SK-N-DZ (cell line): ENCODE measurements around the gene NR4A1.

Experiments
- DNase-seq: peaks from one replicate; pipeline ENCODE4 v3.0.0-alpha.2; 2015; ENCODE audit warnings: low spot score

The NR4A1 gene

DNA sequence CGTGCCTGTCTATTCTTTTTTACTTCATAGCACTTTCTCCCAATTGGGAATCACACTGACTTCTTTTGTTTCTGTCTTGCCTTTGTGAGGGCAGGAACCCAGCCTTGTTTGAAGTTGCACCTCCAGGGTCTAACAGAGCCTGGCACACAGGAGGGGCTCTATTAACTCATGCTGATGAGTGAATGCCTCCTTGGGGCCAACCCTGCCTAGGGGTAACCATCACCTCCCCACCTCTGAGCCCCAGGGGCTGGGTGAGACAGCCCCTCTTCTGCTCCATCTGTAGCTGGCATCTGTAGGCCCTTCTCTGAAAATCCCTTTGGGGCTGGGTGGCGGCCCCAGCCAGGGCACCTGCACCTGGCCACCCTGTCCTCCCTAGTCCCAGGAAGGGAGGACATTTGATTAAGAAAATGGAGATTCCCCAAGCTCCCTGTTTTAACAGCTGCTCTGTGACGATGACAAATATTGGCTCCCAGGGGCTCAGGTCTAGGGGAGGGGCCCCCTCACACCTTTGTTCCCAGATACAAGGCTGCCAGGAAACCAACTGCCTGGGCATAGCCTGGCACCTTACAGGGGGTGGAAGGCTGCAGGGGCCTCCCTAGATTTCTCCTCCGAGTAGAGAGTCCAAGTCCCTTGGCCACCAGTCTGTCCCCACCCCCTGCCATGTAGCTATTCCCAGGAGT is 32.7 kb upstream of the NR4A1 start:
- no peak for DNase-seq

GRCh38 chr12:52019113-52019770 is 32.0 kb upstream of the NR4A1 start:
- DNase-seq: no peak

DNA sequence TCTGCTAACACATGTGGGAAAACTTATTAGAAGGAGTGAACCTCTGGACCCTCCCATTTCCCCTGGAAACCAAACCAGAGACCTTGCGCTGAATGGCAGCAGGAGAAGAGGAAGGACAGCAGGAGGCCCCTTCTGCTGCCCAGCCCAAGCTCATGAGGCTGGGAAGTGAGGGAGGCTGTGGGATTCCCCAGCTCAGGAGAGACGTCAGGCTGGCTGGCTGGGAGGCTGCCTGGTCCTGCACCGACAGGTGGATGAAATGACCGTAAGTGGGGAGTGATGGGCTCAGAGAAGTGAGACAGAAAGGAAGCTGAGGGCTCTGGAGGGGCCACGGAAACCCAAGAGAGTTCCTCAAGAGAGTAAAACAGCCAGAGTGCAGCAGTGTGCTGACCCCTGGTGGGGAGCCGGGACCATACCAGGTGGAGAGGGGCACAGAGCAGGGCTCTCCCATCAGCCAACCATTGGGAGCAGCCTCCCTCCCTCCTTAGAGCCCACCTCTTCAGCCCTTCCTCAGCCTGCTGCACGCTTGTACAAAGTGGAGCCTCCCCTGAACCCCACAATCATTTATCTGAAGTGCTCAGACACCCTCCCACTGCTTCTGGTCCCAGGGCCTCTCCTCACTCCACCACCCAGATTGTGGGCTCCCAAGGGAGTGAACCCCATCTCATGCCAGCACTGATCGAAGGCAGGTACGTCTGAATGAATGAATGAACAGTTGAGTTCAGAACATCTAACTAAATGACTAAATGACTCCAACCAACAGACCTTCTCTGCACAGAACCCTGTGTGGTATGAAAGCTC is 30.5 kb upstream of the NR4A1 start:
- peak; percentile 85 for DNase-seq

DNA sequence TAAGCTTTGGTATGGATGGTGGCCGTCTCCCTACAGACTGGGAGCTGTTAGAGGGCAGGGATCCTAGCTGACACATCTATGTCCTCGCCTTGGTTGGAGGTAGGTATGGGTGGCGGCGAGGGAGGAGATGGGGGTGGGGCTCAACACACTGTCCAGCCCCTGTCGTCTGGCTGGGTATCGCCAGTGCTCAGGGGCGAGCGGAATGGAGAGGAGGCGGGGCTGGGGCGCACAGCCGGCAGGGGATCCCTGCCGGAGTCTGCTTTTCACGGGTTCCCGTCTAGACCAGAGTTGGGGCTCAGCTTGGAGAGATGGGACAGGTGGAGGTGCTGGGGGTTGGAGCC is 28.4 kb upstream of the NR4A1 start:
- DNase-seq: no peak

GRCh38 chr12:52023182-52023975 is 27.9 kb upstream of the NR4A1 start:
- peak; percentile 86 for DNase-seq

DNA sequence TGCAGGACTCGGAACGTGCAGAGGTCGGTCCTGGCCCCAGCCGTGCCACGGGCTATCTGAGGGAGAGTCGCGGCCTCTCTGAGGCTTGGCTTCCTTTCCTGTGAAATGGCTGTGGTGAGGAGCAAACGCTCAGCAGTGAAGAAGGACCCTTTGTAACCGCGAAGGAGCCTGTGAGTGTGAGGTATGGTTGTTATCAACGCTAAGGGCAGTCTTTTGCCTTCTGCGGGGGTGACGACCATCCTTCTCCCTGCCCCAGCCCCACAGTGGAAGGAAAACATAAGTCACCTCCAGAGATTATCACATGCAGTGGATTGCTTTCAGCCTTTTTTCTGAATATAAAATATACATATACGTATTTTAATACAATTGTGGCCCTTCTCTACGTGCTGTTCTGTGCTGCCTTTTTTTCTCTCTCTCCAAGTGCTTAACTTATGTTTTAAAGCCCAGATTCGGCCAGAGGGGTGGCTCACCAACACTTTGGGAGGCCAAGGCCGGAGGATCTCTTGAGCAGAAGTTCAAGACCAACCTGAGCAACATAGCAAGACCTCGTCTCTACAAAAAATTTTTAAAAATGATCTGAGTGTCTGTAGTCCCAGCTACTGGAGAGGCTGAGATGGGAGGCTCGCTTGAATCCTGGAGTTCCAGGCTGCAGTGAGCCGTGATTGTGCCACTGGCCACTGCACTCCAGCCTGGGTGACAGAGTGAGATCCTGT is 27.1 kb upstream of the NR4A1 start:
- no peak for DNase-seq

- peak; percentile 50 for DNase-seq
Measured at GRCh38 chr12:52024845-52025230, 26.4 kb upstream of the NR4A1 start.

DNA sequence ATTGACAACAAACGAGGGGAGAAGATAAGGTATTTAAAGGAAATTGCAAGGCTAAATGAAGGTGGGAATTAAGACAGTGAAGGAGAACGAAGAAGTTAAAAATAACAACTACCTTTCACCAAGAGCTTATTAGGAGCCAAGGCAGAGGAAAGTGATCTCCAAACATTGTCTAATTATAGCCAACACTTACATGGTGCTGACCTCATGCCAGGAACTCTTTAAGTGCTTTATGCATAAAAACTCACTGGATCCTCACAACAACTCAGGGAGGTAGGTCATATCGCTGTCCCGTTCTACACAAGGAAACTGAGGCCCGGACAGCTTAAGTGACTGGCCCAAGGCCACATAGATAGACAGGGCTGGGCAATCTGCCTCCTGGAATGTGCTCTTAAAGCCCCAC is 25.0 kb upstream of the NR4A1 start:
- DNase-seq: no peak

DNA sequence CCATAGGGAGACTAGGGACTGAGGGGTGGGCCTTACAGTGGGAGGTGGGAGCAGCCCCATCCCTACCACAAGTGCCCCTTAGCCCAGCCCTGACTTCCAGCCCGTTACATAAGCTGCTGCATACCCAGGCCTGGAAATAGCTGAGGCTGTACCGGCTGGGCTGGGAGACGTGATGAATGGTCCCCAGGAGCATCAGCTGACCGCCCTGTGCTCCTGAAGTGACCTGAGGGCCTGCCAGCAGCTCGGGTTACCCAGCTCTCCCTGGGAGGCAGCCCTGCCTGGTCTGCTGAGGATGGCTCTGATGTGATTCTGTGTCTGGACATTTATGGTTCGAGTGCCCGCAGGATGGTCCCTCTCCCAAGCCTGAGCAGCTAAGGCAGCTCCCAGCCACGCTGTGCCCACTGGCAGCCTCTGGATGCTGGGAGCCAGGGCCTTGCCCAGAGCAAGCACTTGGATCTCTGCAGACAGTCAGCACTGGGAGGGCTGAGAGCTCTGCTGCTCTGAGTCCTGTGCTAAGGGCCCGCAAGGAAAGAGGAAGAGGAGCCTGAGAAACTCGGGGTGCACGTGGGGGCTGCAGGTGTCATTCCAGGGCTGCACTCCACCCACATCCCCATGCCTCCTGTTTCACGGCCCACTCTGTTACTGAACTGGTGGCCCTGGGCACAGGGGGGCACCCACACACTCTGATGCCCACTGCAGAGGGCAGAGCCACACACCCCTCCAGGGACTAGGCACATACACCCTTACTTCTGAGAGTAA is 24.0 kb upstream of the NR4A1 start:
- DNase-seq: no peak

- DNase-seq: peak; percentile 80
Measured at GRCh38 chr12:52029685-52030084, 21.6 kb upstream of the NR4A1 start.

DNA sequence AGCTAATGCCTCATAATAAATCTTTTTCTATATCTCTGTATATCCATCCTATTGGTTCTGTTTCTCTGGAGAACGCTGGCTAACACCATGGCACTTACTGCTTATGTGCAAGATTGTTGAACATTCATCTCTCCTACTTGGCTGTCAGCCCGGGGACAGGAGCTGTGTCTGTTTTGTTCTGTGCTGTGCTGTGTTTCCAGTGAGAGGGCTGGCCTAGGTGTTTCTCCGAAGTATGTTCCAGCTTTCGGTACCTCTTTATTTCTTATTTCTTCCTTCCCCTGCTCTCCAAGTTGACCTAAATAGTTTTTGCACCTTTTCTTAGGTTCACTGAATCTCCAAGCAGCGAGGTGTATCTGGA is 18.8 kb upstream of the NR4A1 start:
- no peak for DNase-seq

DNA sequence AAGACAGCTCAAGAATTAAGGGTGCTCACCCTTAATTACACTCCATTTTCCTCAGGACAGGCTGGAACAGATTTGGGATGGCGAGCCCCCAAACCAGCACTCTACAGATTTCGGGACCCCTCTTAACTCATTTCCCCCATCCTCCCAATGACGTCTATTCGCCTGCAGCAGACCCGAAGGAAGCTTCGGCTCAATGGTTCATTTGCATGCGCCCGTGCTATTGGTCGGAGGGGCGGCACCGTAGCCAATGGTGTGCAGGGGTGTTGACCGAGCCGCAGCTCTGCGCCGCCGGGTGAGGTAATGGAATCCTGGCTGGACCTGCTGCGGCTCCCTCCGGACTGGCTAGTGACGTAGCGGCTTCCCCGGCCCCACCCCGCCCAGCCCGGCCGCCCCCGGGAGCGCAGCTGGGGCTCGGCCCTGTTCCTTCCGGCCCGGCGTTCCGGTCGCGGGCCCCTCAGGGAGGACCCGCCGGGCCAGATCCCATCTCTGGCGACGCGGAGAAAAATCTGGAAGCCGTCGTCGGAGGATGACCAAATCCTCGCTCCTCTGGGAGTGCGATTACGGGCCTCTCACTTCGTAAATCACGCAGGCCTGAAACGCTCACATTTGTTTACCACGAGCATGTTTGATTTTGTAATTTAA is 18.3 kb upstream of the NR4A1 start:
- DNase-seq: peak; percentile 95

DNA sequence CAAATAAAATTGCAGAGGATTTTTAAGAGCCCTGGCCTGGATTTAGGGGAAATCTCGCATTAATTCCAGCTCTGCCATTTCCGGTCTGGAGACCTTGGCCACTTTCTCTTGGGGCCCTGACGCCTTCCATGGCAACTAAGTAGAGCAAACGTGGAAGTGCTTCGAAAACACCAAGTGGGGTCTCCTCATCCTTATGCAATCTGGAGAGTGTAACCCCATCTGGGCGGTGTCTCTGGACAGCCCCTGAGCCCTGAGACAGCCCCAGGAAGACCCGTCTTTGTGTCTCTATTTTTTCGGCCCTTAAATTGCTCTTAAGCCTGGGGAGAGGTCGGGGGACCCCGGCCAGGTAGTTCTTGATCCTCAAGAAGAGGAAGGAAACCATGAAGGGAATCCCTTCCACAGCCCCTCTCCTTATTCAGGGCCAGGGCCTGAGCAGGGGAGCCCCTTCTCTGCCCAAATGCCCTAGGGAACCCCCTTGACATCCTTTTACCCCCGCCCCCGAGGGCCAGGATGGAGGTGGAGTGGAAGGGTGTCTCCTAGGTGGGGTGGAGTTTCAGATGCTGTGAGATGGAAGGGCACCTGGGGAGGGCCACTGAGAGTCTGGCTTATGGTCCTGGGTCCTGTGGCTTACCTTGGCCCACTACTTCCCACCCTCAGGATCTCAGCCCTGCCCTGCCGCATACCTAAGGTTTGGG is 17.6 kb upstream of the NR4A1 start:
- DNase-seq: no peak

- DNase-seq: no peak
Measured at GRCh38 chr12:52035190-52035589, 16.1 kb upstream of the NR4A1 start.

GRCh38 chr12:52035926-52036325 is 15.3 kb upstream of the NR4A1 start:
- DNase-seq: no peak

DNA sequence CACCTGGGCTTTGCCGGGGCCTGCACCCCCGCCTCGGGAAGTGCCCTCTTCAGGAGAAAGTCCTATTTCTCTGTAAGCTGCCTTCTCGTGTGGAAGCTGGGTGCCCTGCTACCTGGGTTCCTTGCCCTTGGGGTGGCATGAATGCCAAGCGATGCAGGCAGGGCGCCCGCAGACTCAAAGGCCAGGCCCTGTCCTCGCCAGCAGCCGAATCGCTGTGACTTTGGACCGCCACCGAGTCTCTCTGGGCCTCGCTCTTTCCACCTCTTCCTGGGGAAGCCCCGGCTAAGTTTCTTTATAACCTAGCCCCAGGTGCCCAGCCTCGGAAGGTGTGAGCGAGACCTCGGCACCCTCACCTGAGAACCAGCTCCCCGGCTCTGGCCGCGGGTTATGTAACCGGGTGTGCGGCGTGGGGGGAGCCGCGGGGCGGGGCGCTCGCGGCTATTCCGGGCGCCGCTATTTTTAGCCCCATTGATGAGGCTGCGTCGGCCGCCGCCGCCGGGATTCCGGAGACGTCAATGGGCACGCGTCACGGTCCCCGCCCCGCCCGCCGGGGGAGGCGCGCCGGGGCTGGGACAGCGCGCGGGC is 14.6 kb upstream of the NR4A1 start:
- DNase-seq: no peak

DNA sequence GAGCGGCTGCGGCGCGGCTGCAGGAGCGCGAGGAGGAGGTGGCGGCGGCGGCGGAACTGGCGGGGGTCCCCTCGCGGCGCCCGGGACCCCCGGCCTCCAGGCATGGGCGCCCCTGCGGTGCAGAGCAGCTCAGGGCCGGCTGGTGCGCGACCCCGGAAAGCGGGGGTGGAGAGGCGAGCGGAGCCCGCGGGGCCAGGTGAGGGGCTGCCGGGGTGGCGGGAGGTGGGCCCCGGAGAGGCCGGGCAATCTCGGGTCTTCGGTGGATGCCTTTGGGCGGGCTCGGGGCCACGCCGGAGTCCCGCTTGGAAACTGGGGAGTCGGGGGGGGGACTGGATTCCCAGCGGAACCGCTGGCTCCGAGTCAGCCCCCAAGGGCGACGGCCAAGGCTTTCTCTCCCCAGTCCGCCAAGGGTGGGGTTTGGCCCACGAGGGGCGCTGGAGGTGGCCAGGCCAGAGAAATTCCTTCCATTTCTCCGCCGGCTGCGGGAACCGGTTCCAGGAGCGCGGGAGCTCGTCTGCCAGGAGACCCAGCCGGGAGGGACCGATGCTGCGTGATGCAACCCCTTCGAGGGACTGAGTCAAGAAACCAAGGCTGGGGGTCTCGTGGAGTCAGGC is 13.9 kb upstream of the NR4A1 start:
- peak; percentile 38 for DNase-seq

- DNase-seq: no peak
Measured at GRCh38 chr12:52038447-52038846, 12.8 kb upstream of the NR4A1 start.

- no peak for DNase-seq
Measured at GRCh38 chr12:52041035-52041434, 10.2 kb upstream of the NR4A1 start.
